Esophagus muscularis mucosa (tissue), 4 donors: ENCODE measurements around the gene HTT. TPM values are rescaled to one million over a fixed set of nuclear protein-coding genes. Genes with fewer than 3 reads are reported as not detected.

Experiments
- DNase-seq: peaks from one replicate; pipeline ENCODE4 v3.0.0-alpha.2; 2017; ENCODE audit errors: extremely low spot score
- H3K27ac ChIP-seq, 4 donors: fragments of 200-600 bp; sonication (generic); replicated peaks in 1 of 4; 1 replicate in 3 of 4; 2 replicates in 1 of 4; pipeline ENCODE4 v1.5.1; 2016 to 2019; ENCODE audit warnings: mild to moderate bottlenecking in 1 of 4
- H3K27me3 ChIP-seq, 4 donors: fragments of 200-600 bp; sonication (generic); one replicate each; pipeline versions ENCODE4 v1.5.1 to v1.6.0; 2016 to 2019
- H3K36me3 ChIP-seq, 4 donors: fragments of 200-600 bp; sonication (generic); one replicate each; pipeline ENCODE4 v1.5.1; 2016 to 2019
- H3K4me1 ChIP-seq, 4 donors: fragments of 200-600 bp; sonication (generic); one replicate each; pipeline ENCODE4 v1.5.1; 2016 to 2019
- H3K4me3 ChIP-seq, 4 donors: fragments of 200-600 bp; sonication (generic); 1 replicate in 2 of 4; 2 replicates in 2 of 4; pipeline ENCODE4 v1.5.1; 2016 to 2019; ENCODE audit warnings: mild to moderate bottlenecking in 4 of 4, moderate library complexity in 1 of 4
- H3K9me3 ChIP-seq, 4 donors: fragments of 200-600 bp; sonication (generic); 1 replicate in 3 of 4; 2 replicates in 1 of 4; pipeline ENCODE4 v1.5.1; 2016 to 2019
- CTCF ChIP-seq, 3 experiments: fragments of 200-600 bp in 2 of 3; fragments of 450-650 bp in 1 of 3; sonication (generic) in 2 of 3; IDR thresholded peaks; one replicate each; pipeline ENCODE4 v1.5.1; 2017 to 2019; ENCODE audit warnings: antibody characterized with exemption in 3 of 3, mild to moderate bottlenecking in 2 of 3, moderate library complexity in 1 of 3
- EP300 ChIP-seq: sonication (generic); formaldehyde crosslinking; IDR thresholded peaks from one replicate; pipeline ENCODE4 v1.6.1; 2017; ENCODE audit warnings: antibody characterized with exemption
- POLR2A ChIP-seq: fragments of 450-650 bp; IDR thresholded peaks from one replicate; pipeline ENCODE4 v1.6.1; 2017; ENCODE audit warnings: antibody characterized with exemption, moderate library complexity, mild to moderate bottlenecking, low read depth
- POLR2AphosphoS5 ChIP-seq, 2 donors: sonication (generic); formaldehyde crosslinking; IDR thresholded peaks; one replicate each; pipeline ENCODE4 v1.6.1; 2017; ENCODE audit warnings: antibody characterized with exemption in 2 of 2
- WGBS: methylation state at CpG from one replicate; pipeline ENCODE4 v1.1.5; 2018; 5-methylcytosine and 5-hydroxymethylcytosine counted together
- intact Hi-C: fragments of 100-400 bp; cut with DNase I; formaldehyde crosslinking; loops from one replicate; pipeline ENCODE4 v1.15.1; 2023
- total RNA-seq, 4 donors: library from RNA; depleted of rRNA; stranded (reverse); fragments of >200 nt; gene quantifications; one replicate each; pipeline versions ENCODE4 v1.1.0 to v1.2.1, GENCODE V29; 2016

HTT gene
- total RNA-seq, 4 donors from 2014 or later: 30.2 to 65.7 (median 49.3) TPM

GRCh38 chr4:3233391-3234071 is 159.1 kb downstream of the HTT start:
- no peak for DNase-seq
- Histone ChIP-seq H3K27me3 (no peaks in the 10 kb centered on the region), H3K4me3 (no peak overlapping the region), H3K27ac (no peak overlapping the region), H3K36me3 (peaks cover 71 to 100% (median 98%) of the 10 kb centered on the region in 4 donors), H3K9me3 (no peaks in the 10 kb centered on the region), H3K4me1 (no peaks in the 10 kb centered on the region)
- intact Hi-C loops: no loop called here
- 95% methylated on average over 21 of the region's 21 CpGs for WGBS
- TF ChIP-seq POLR2A (no peak), CTCF (IDR thresholded peaks at IDR 0.05) (no peak), POLR2AphosphoS5 (IDR thresholded peaks at IDR 0.05) (no peak), EP300 (no peak)

GRCh38 chr4:3234171-3235029 is 159.9 kb downstream of the HTT start:
- 88% methylated on average over 20 of the region's 23 CpGs for WGBS
- intact Hi-C loops: no loop called here
- no peaks in the 10 kb centered on the region for H3K27me3 ChIP-seq
- no peak overlapping the region for H3K4me3 ChIP-seq
- H3K4me1 ChIP-seq: no peaks in the 10 kb centered on the region
- no peak for DNase-seq
- TF ChIP-seq POLR2AphosphoS5 (IDR thresholded peaks at IDR 0.05) (no peak), POLR2A (no peak), CTCF (IDR thresholded peaks at IDR 0.05) (no peak), EP300 (no peak)
- no peak overlapping the region for H3K27ac ChIP-seq
- H3K36me3 ChIP-seq: peaks cover 74 to 100% (median 98%) of the 10 kb centered on the region in 4 donors
- H3K9me3 ChIP-seq: no peaks in the 10 kb centered on the region

- Histone ChIP-seq H3K4me1 (no peaks in the 10 kb centered on the region), H3K36me3 (peaks cover 73 to 100% (median 98%) of the 10 kb centered on the region in 4 donors), H3K4me3 (no peak overlapping the region), H3K9me3 (no peaks in the 10 kb centered on the region), H3K27ac (no peak overlapping the region), H3K27me3 (no peaks in the 10 kb centered on the region)
- intact Hi-C loops: no loop called here
- DNase-seq: no peak
- WGBS: 86% methylated on average over 13 of the region's 14 CpGs
- TF ChIP-seq CTCF (IDR thresholded peaks at IDR 0.05): no peak
- no peak for TF ChIP-seq EP300
- TF ChIP-seq POLR2A: no peak
- TF ChIP-seq POLR2AphosphoS5 (IDR thresholded peaks at IDR 0.05): no peak
These were observed 160.5 kb downstream of the HTT start for GRCh38 chr4:3235030-3235345.

GRCh38 chr4:3235581-3235980 is 161.1 kb downstream of the HTT start:
- intact Hi-C loops: no loop called here
- Histone ChIP-seq H3K27ac (no peak overlapping the region), H3K4me1 (peaks cover 0 to 1% (median under 1%) of the 10 kb centered on the region in 4 donors), H3K9me3 (no peaks in the 10 kb centered on the region), H3K4me3 (no peak overlapping the region), H3K36me3 (peaks cover 70 to 100% (median 98%) of the 10 kb centered on the region in 4 donors), H3K27me3 (no peaks in the 10 kb centered on the region)
- DNase-seq: no peak
- WGBS: 100% methylated on average over 2 of the region's 11 CpGs
- TF ChIP-seq CTCF (IDR thresholded peaks at IDR 0.05) (no peak), EP300 (no peak), POLR2A (no peak), POLR2AphosphoS5 (IDR thresholded peaks at IDR 0.05) (no peak)
